GM23338 (cell line): ENCODE measurements around the gene NDOR1. TPM values are rescaled to one million over a fixed set of nuclear protein-coding genes. Genes with fewer than 3 reads are reported as not detected.

Source experiments
- ATAC-seq: fragments of 200-7000 bp; cut with Tn5 transposase; 3 replicates; pipeline ENCODE4 v1.9.1; 2020
- DNase-seq: peaks from one replicate; pipeline ENCODE4 v3.0.0-alpha.2; 2015; ENCODE audit warnings: low spot score
- H2AFZ ChIP-seq: fragments of 200-600 bp; sonication (generic); 2 replicates; pipeline ENCODE4 v1.8.0; 2016; ENCODE audit warnings: antibody characterized with exemption, mild to moderate bottlenecking, moderate library complexity
- H3F3A ChIP-seq: fragments of 200-600 bp; sonication (generic); replicated peaks from 2 replicates; pipeline ENCODE4 v1.8.0; 2017; ENCODE audit warnings: antibody characterized with exemption, mixed run types, low read depth
- H3K27ac ChIP-seq: fragments of 200-600 bp; sonication (generic); 2 replicates; pipeline ENCODE4 v1.6.1; 2016; ENCODE audit warnings: low read depth
- H3K27me3 ChIP-seq: fragments of 200-600 bp; sonication (generic); 2 replicates; pipeline ENCODE4 v1.8.0; 2016; ENCODE audit warnings: mild to moderate bottlenecking, mixed run types, moderate library complexity; ENCODE audit not compliant: insufficient read depth
- H3K36me3 ChIP-seq: fragments of 200-600 bp; sonication (generic); 2 replicates; pipeline ENCODE4 v1.8.0; 2016; ENCODE audit warnings: mild to moderate bottlenecking; ENCODE audit not compliant: insufficient read depth
- H3K4me1 ChIP-seq: fragments of 200-600 bp; sonication (generic); 2 replicates; pipeline ENCODE4 v1.8.0; 2016; ENCODE audit warnings: mild to moderate bottlenecking, moderate library complexity; ENCODE audit not compliant: insufficient read depth
- H3K4me2 ChIP-seq: fragments of 200-600 bp; sonication (generic); 2 replicates; pipeline ENCODE4 v1.7.1; 2017; ENCODE audit warnings: mixed run types
- H3K4me3 ChIP-seq: fragments of 200-600 bp; sonication (generic); 2 replicates; pipeline ENCODE4 v1.6.1; 2016; ENCODE audit warnings: mixed run types
- H3K79me2 ChIP-seq: fragments of 200-600 bp; sonication (generic); replicated peaks from 2 replicates; pipeline ENCODE4 v1.8.0; 2017; ENCODE audit warnings: mild to moderate bottlenecking; ENCODE audit not compliant: insufficient read depth
- H3K9me2 ChIP-seq: fragments of 200-600 bp; sonication (generic); 2 replicates; pipeline ENCODE4 v1.8.0; 2017; ENCODE audit not compliant: insufficient read depth
- H4K20me1 ChIP-seq: fragments of 200-600 bp; sonication (generic); replicated peaks from 2 replicates; pipeline ENCODE4 v1.8.0; 2017; ENCODE audit warnings: mild to moderate bottlenecking; ENCODE audit not compliant: insufficient read depth
- H3K27ac Mint-ChIP-seq: 2 replicates; pipeline ENCODE4 v1.8.0; 2020; ENCODE audit warnings: inconsistent platforms, mild to moderate bottlenecking, moderate library complexity, mixed read lengths
- H3K27me3 Mint-ChIP-seq: 3 replicates; pipeline ENCODE4 v1.8.0; 2022; ENCODE audit warnings: low read depth, mild to moderate bottlenecking, moderate library complexity, mixed read lengths, inconsistent platforms; ENCODE audit not compliant: insufficient read depth, poor library complexity
- H3K36me3 Mint-ChIP-seq: 3 replicates; pipeline ENCODE4 v1.8.0; 2021; ENCODE audit warnings: low read depth, mild to moderate bottlenecking, inconsistent platforms, moderate library complexity, mixed read lengths
- H3K4me1 Mint-ChIP-seq: 3 replicates; pipeline ENCODE4 v1.8.0; 2020; ENCODE audit warnings: mild to moderate bottlenecking, inconsistent platforms, mixed read lengths
- H3K4me3 Mint-ChIP-seq: 3 replicates; pipeline ENCODE4 v1.8.0; 2021; ENCODE audit warnings: moderate library complexity, mild to moderate bottlenecking, inconsistent platforms, mixed read lengths
- H3K9me3 Mint-ChIP-seq: 3 replicates; pipeline ENCODE4 v1.8.0; 2020; ENCODE audit warnings: moderate library complexity, mild to moderate bottlenecking, inconsistent platforms, mixed read lengths
- CREB1 ChIP-seq: fragments of 250-450 bp; sonication (Bioruptor Pico); IDR thresholded peaks from 2 replicates; pipeline ENCODE4 v1.5.0; 2020; ENCODE audit warnings: low read depth, mild to moderate bottlenecking, moderate library complexity
- EZH2 ChIP-seq: fragments of 200-600 bp; sonication (generic); IDR thresholded peaks from one replicate; pipeline ENCODE4 v1.8.0; 2017; ENCODE audit warnings: antibody characterized with exemption, mild to moderate bottlenecking, low read depth; ENCODE audit not compliant: unreplicated experiment
- EZH2phosphoT487 ChIP-seq: fragments of 200-600 bp; sonication (generic); IDR thresholded peaks from one replicate; pipeline ENCODE4 v1.8.1; 2018; ENCODE audit warnings: antibody characterized with exemption; ENCODE audit not compliant: unreplicated experiment
- JUNB ChIP-seq: IDR thresholded peaks from one replicate; pipeline ENCODE4 v1.6.1; 2016; ENCODE audit warnings: antibody characterized with exemption; ENCODE audit not compliant: unreplicated experiment
- NANOG ChIP-seq: IDR thresholded peaks from 2 replicates; pipeline ENCODE4 v1.6.1; 2016; ENCODE audit warnings: antibody characterized with exemption, borderline replicate concordance
- POLR2AphosphoS5 ChIP-seq: IDR thresholded peaks from 2 replicates; pipeline ENCODE4 v1.6.1; 2016; ENCODE audit warnings: antibody characterized with exemption, low read depth
- STAT1 ChIP-seq: IDR thresholded peaks from one replicate; pipeline ENCODE4 v1.6.1; 2016; ENCODE audit warnings: antibody characterized with exemption; ENCODE audit not compliant: unreplicated experiment
- ZNF114 ChIP-seq: fragments of 250-450 bp; sonication (Bioruptor Pico); IDR thresholded peaks from 2 replicates; pipeline ENCODE4 v1.5.0; 2020; ENCODE audit warnings: mild to moderate bottlenecking, moderate library complexity
- ZNF331 ChIP-seq: fragments of 250-450 bp; sonication (Bioruptor Pico); IDR thresholded peaks from 2 replicates; pipeline ENCODE4 v1.5.0; 2020; ENCODE audit warnings: low read depth, mild to moderate bottlenecking, moderate library complexity
- ZNF462 ChIP-seq: fragments of 250-450 bp; sonication (Bioruptor Pico); IDR thresholded peaks from 2 replicates; pipeline ENCODE4 v1.5.0; 2020; ENCODE audit warnings: mild to moderate bottlenecking, moderate library complexity
- polyA plus RNA-seq: library from polyadenylated mRNA; unstranded; fragments of >200 nt; fragmentation: Nextera tagmentation; extraction: Ambion mirVana; gene quantifications from 2 replicates; pipeline ENCODE4 v1.2.1, GENCODE V29; 2016
- total RNA-seq: library from RNA; depleted of rRNA; stranded (reverse); fragments of >200 nt; shearing (Covaris generic); gene quantifications from 2 replicates; pipeline ENCODE4 v1.2.3, GENCODE V29; 2014
- TF ChIP-seq, protein P1 (sequence below): IDR thresholded peaks from one replicate; pipeline ENCODE4 v1.6.1; 2018; ENCODE audit warnings: antibody characterized with exemption; ENCODE audit not compliant: unreplicated experiment
- TF ChIP-seq, protein P2 (sequence below): IDR thresholded peaks from 2 replicates; pipeline ENCODE4 v1.6.1; 2016; ENCODE audit warnings: antibody characterized with exemption
- TF ChIP-seq, protein P3 (sequence below), 2 experiments: fragments of 200-600 bp in 1 of 2; sonication (generic) in 1 of 2; conservative IDR thresholded peaks; 2 replicates each; pipeline versions ENCODE4 v1.5.1 to v1.6.1; 2016 to 2017; ENCODE audit warnings: antibody characterized with exemption in 2 of 2, low read depth in 2 of 2, mild to moderate bottlenecking in 2 of 2, moderate library complexity in 1 of 2

Gene NDOR1
- total and polyA plus RNA-seq, 2 experiments from 2014 or later, result 19.4 to 38.1 TPM

GRCh38 chr9:137174722-137175293 is 30.7 kb upstream of the NDOR1 start:
- H3K4me3 Mint-ChIP-seq, result no peak overlapping the region
- Histone ChIP-seq H3K27me3 (peaks cover 19% of the 10 kb centered on the region), H3K9me2 (no peaks in the 10 kb centered on the region), H3F3A (peaks cover 7% of the 10 kb centered on the region; the same call in 1 of the 2 replicates), H3K4me3 (no peak overlapping the region), H2AFZ (no peak overlapping the region), H3K4me2 (no peak overlapping the region), H3K79me2 (no peaks in the 10 kb centered on the region), H3K27ac (no peak overlapping the region), H4K20me1 (no peaks in the 10 kb centered on the region), H3K36me3 (no peaks in the 10 kb centered on the region), H3K4me1 (no peaks in the 10 kb centered on the region)
- H3K9me3 Mint-ChIP-seq, result no peaks in the 10 kb centered on the region
- ATAC-seq (peak; percentile 44), DNase-seq (peak; percentile 55)
- H3K4me1 Mint-ChIP-seq, result peaks cover 5% of the 10 kb centered on the region
- TF ChIP-seq ZNF114 (CRISPR knock-in tag), result no peak
- TF ChIP-seq ZNF331, result no peak
- no peak for TF ChIP-seq NANOG
- TF ChIP-seq, protein P1, sequence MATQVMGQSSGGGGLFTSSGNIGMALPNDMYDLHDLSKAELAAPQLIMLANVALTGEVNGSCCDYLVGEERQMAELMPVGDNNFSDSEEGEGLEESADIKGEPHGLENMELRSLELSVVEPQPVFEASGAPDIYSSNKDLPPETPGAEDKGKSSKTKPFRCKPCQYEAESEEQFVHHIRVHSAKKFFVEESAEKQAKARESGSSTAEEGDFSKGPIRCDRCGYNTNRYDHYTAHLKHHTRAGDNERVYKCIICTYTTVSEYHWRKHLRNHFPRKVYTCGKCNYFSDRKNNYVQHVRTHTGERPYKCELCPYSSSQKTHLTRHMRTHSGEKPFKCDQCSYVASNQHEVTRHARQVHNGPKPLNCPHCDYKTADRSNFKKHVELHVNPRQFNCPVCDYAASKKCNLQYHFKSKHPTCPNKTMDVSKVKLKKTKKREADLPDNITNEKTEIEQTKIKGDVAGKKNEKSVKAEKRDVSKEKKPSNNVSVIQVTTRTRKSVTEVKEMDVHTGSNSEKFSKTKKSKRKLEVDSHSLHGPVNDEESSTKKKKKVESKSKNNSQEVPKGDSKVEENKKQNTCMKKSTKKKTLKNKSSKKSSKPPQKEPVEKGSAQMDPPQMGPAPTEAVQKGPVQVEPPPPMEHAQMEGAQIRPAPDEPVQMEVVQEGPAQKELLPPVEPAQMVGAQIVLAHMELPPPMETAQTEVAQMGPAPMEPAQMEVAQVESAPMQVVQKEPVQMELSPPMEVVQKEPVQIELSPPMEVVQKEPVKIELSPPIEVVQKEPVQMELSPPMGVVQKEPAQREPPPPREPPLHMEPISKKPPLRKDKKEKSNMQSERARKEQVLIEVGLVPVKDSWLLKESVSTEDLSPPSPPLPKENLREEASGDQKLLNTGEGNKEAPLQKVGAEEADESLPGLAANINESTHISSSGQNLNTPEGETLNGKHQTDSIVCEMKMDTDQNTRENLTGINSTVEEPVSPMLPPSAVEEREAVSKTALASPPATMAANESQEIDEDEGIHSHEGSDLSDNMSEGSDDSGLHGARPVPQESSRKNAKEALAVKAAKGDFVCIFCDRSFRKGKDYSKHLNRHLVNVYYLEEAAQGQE, result no peak
- no peak for TF ChIP-seq EZH2phosphoT487
- TF ChIP-seq POLR2AphosphoS5, result no peak
- TF ChIP-seq, protein P2, sequence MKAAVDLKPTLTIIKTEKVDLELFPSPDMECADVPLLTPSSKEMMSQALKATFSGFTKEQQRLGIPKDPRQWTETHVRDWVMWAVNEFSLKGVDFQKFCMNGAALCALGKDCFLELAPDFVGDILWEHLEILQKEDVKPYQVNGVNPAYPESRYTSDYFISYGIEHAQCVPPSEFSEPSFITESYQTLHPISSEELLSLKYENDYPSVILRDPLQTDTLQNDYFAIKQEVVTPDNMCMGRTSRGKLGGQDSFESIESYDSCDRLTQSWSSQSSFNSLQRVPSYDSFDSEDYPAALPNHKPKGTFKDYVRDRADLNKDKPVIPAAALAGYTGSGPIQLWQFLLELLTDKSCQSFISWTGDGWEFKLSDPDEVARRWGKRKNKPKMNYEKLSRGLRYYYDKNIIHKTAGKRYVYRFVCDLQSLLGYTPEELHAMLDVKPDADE, result no peak
- no peak for TF ChIP-seq ZNF462 (CRISPR knock-in tag)
- TF ChIP-seq, protein P3, sequence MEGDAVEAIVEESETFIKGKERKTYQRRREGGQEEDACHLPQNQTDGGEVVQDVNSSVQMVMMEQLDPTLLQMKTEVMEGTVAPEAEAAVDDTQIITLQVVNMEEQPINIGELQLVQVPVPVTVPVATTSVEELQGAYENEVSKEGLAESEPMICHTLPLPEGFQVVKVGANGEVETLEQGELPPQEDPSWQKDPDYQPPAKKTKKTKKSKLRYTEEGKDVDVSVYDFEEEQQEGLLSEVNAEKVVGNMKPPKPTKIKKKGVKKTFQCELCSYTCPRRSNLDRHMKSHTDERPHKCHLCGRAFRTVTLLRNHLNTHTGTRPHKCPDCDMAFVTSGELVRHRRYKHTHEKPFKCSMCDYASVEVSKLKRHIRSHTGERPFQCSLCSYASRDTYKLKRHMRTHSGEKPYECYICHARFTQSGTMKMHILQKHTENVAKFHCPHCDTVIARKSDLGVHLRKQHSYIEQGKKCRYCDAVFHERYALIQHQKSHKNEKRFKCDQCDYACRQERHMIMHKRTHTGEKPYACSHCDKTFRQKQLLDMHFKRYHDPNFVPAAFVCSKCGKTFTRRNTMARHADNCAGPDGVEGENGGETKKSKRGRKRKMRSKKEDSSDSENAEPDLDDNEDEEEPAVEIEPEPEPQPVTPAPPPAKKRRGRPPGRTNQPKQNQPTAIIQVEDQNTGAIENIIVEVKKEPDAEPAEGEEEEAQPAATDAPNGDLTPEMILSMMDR (conservative IDR thresholded peaks at IDR 0.05; ENCODE audit: low read depth in 2 of 2), result no peak
- no peak for TF ChIP-seq JUNB
- TF ChIP-seq EZH2, result no peak
- TF ChIP-seq CREB1 (CRISPR knock-in tag), result no peak
- no peak for TF ChIP-seq STAT1
- peaks cover 4% of the 10 kb centered on the region; the same call in 1 of the 3 replicates for H3K36me3 Mint-ChIP-seq
- H3K27ac Mint-ChIP-seq, result no peak overlapping the region
- H3K27me3 Mint-ChIP-seq, result peaks cover 22% of the 10 kb centered on the region
